Measurements from ENCODE around the gene IL17RC.

GRCh38 chr3:9875448-9875847 lies 41.5 kb upstream of the IL17RC start:
- TF ChIP-seq, protein P1, sequence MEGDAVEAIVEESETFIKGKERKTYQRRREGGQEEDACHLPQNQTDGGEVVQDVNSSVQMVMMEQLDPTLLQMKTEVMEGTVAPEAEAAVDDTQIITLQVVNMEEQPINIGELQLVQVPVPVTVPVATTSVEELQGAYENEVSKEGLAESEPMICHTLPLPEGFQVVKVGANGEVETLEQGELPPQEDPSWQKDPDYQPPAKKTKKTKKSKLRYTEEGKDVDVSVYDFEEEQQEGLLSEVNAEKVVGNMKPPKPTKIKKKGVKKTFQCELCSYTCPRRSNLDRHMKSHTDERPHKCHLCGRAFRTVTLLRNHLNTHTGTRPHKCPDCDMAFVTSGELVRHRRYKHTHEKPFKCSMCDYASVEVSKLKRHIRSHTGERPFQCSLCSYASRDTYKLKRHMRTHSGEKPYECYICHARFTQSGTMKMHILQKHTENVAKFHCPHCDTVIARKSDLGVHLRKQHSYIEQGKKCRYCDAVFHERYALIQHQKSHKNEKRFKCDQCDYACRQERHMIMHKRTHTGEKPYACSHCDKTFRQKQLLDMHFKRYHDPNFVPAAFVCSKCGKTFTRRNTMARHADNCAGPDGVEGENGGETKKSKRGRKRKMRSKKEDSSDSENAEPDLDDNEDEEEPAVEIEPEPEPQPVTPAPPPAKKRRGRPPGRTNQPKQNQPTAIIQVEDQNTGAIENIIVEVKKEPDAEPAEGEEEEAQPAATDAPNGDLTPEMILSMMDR (IDR thresholded peaks at IDR 0.05): no peak
- TF ChIP-seq POLR2A (IDR thresholded peaks at IDR 0.05): no peak
